Neuron (in vitro differentiated cells): ENCODE results near the gene TRERF1.

ENCODE experiments used
- H2AFZ ChIP-seq: one replicate; pipeline ENCODE4 v1.6.1; 2013; ENCODE audit warnings: low read depth, mild to moderate bottlenecking, inconsistent platforms, low read length, moderate library complexity
- H3K27me3 ChIP-seq: one replicate; pipeline ENCODE4 v1.6.1; 2013; ENCODE audit warnings: low read length; ENCODE audit not compliant: insufficient read depth
- H3K36me3 ChIP-seq: one replicate; pipeline ENCODE4 v1.6.1; 2013; ENCODE audit warnings: low read length; ENCODE audit not compliant: insufficient read depth
- H3K4me1 ChIP-seq: one replicate; pipeline ENCODE4 v1.6.1; 2013; ENCODE audit warnings: low read length; ENCODE audit not compliant: insufficient read depth
- H3K4me3 ChIP-seq: 2 replicates; pipeline ENCODE4 v1.5.1; 2013; ENCODE audit warnings: mild to moderate bottlenecking, low read length, moderate library complexity
- H3K9me3 ChIP-seq: one replicate; pipeline ENCODE4 v1.6.1; 2013; ENCODE audit warnings: low read length

The TRERF1 gene

GRCh38 chr6:42279144-42279781 is 172.5 kb downstream of the TRERF1 start:
- no peaks in the 10 kb centered on the region for H3K4me1 ChIP-seq
- H3K9me3 ChIP-seq: peaks cover 8% of the 10 kb centered on the region
- no peaks in the 10 kb centered on the region for H3K27me3 ChIP-seq
- no peak overlapping the region for H2AFZ ChIP-seq
- H3K36me3 ChIP-seq: peaks cover 6% of the 10 kb centered on the region
- H3K4me3 ChIP-seq: no peak overlapping the region

GRCh38 chr6:42278131-42278853 is 173.4 kb downstream of the TRERF1 start:
- Histone ChIP-seq H3K36me3 (peaks cover 6% of the 10 kb centered on the region), H3K4me3 (no peak overlapping the region), H3K4me1 (no peaks in the 10 kb centered on the region), H3K9me3 (peaks cover 8% of the 10 kb centered on the region), H2AFZ (no peak overlapping the region), H3K27me3 (no peaks in the 10 kb centered on the region)

- H3K36me3 ChIP-seq: peaks cover 6% of the 10 kb centered on the region
- H3K4me1 ChIP-seq: no peaks in the 10 kb centered on the region
- H3K27me3 ChIP-seq: no peaks in the 10 kb centered on the region
- H2AFZ ChIP-seq: no peak overlapping the region
- no peak overlapping the region for H3K4me3 ChIP-seq
- no peaks in the 10 kb centered on the region for H3K9me3 ChIP-seq
Observed at GRCh38 chr6:42276034-42276890, 175.5 kb downstream of the TRERF1 start.

- Histone ChIP-seq H2AFZ (no peak overlapping the region), H3K27me3 (no peaks in the 10 kb centered on the region), H3K9me3 (no peaks in the 10 kb centered on the region), H3K4me1 (no peaks in the 10 kb centered on the region), H3K36me3 (peaks cover 6% of the 10 kb centered on the region), H3K4me3 (no peak overlapping the region)
Observed at GRCh38 chr6:42275376-42276033, 176.2 kb downstream of the TRERF1 start.

- H3K36me3 ChIP-seq: peaks cover 9% of the 10 kb centered on the region
- no peaks in the 10 kb centered on the region for H3K4me1 ChIP-seq
- no peaks in the 10 kb centered on the region for H3K9me3 ChIP-seq
- H3K27me3 ChIP-seq: no peaks in the 10 kb centered on the region
- H2AFZ ChIP-seq: no peak overlapping the region
- H3K4me3 ChIP-seq: no peak overlapping the region
Observed at GRCh38 chr6:42274898-42275297, 176.8 kb downstream of the TRERF1 start.

- Histone ChIP-seq H3K36me3 (peaks cover 22% of the 10 kb centered on the region), H3K4me3 (no peak overlapping the region), H3K4me1 (no peaks in the 10 kb centered on the region), H3K27me3 (no peaks in the 10 kb centered on the region), H2AFZ (no peak overlapping the region), H3K9me3 (no peaks in the 10 kb centered on the region)
Observed at GRCh38 chr6:42271834-42272805, 179.6 kb downstream of the TRERF1 start.

GRCh38 chr6:42269974-42270510 is 181.7 kb downstream of the TRERF1 start:
- Histone ChIP-seq H2AFZ (no peak overlapping the region), H3K36me3 (peaks cover 28% of the 10 kb centered on the region), H3K4me1 (no peaks in the 10 kb centered on the region), H3K4me3 (no peak overlapping the region), H3K9me3 (no peaks in the 10 kb centered on the region), H3K27me3 (no peaks in the 10 kb centered on the region)

GRCh38 chr6:42269553-42269952 is 182.2 kb downstream of the TRERF1 start:
- no peak overlapping the region for H3K4me3 ChIP-seq
- H2AFZ ChIP-seq: no peak overlapping the region
- H3K27me3 ChIP-seq: no peaks in the 10 kb centered on the region
- H3K36me3 ChIP-seq: peaks cover 33% of the 10 kb centered on the region
- H3K9me3 ChIP-seq: no peaks in the 10 kb centered on the region
- no peaks in the 10 kb centered on the region for H3K4me1 ChIP-seq

- Histone ChIP-seq H3K9me3 (no peaks in the 10 kb centered on the region), H3K4me3 (no peak overlapping the region)
Observed at GRCh38 chr6:42268835-42269204, 182.9 kb downstream of the TRERF1 start.

GRCh38 chr6:42268016-42268834 is 183.5 kb downstream of the TRERF1 start:
- peaks cover 41% of the 10 kb centered on the region for H3K36me3 ChIP-seq
- no peaks in the 10 kb centered on the region for H3K27me3 ChIP-seq
- no peaks in the 10 kb centered on the region for H3K4me1 ChIP-seq
- H3K9me3 ChIP-seq: no peaks in the 10 kb centered on the region
- no peak overlapping the region for H3K4me3 ChIP-seq
- no peak overlapping the region for H2AFZ ChIP-seq

More at GRCh38 chr6:42268835-42269204, 182.9 kb downstream of the TRERF1 start:
- Histone ChIP-seq H3K27me3 (no peaks in the 10 kb centered on the region), H3K4me1 (no peaks in the 10 kb centered on the region), H3K36me3 (peaks cover 38% of the 10 kb centered on the region), H2AFZ (no peak overlapping the region)

GRCh38 chr6:42266538-42266937 is 185.2 kb downstream of the TRERF1 start:
- Histone ChIP-seq H3K36me3 (peaks cover 48% of the 10 kb centered on the region), H3K27me3 (no peaks in the 10 kb centered on the region), H2AFZ (no peak overlapping the region), H3K4me1 (no peaks in the 10 kb centered on the region), H3K4me3 (no peak overlapping the region), H3K9me3 (no peaks in the 10 kb centered on the region)
